ENCODE measurements around the gene C1S. TPM values are rescaled to one million over a fixed set of nuclear protein-coding genes. Genes with fewer than 3 reads are reported as not detected.
A peak's percentile ranks its signal among the peaks of the same experiment; 100 is the strongest.

C1S gene
- total and polyA plus RNA-seq, 9 of the 15 experiments (the other 6 are each of a cell fraction or from before 2014, with no cell fraction given) = 0.08 to 0.84 (median 0.27) TPM

- TF ChIP-seq RERE (CRISPR knock-in tag; IDR thresholded peaks at IDR 0.05; ENCODE audit: borderline replicate concordance) (no peak), UBTF (IDR thresholded peaks at IDR 0.05; ENCODE audit: borderline replicate concordance in 1 of 2, low read depth in 2 of 2, low read length in 2 of 2) (peak in 1 of 2 experiments; percentile 38; a peak in 1 of 4 replicates), PHB (CRISPR knock-in tag; IDR thresholded peaks at IDR 0.05) (no peak), NRF1 (conservative IDR thresholded peaks at IDR 0.05 in 1 of 2, IDR thresholded peaks at IDR 0.05 in 1 of 2) (peak; percentile 56 to 66), COPS2 (conservative IDR thresholded peaks at IDR 0.05) (no peak), GABPA (tag; conservative IDR thresholded peaks at IDR 0.05; ENCODE audit: low read depth) (peak; percentile 72), SP1 (CRISPR knock-in tag; IDR thresholded peaks at IDR 0.05) (peak; percentile 29; the same call in 1 of the 2 replicates), RBM22 (IDR thresholded peaks at IDR 0.05; ENCODE audit: low read depth, low read length, poor library complexity, severe bottlenecking) (no peak), HMG20B (CRISPR knock-in tag; IDR thresholded peaks at IDR 0.05) (no peak), ZNF518B (CRISPR knock-in tag; IDR thresholded peaks at IDR 0.05) (no peak), DNMT1 (IDR thresholded peaks at IDR 0.05) (no peak), MNT (conservative IDR thresholded peaks at IDR 0.05) (no peak), CHD2 (IDR thresholded peaks at IDR 0.05; ENCODE audit: low read depth, low read length) (peak; percentile 87), ZNF507 (tag; conservative IDR thresholded peaks at IDR 0.05) (no peak)
Measured at GRCh38 chr12:7108003-7108795, 47.7 kb downstream of the C1S start (continued).

Measured in K562 (cell line).